GM12878 (cell line): ENCODE measurements around the gene SSBP3. TPM values are rescaled to one million over a fixed set of nuclear protein-coding genes. Genes with fewer than 3 reads are reported as not detected.

ENCODE experiments used
- ATAC-seq: fragments of 200-7000 bp; cut with Tn5 transposase; 3 replicates; pipeline ENCODE4 v1.9.1; 2020; ENCODE audit warnings: mild to moderate bottlenecking, moderate library complexity
- BruUV-seq: library from RNA; stranded (reverse); fragments of 400-500 nt; replicated peaks from 2 replicates; lab custom pipeline; 2021; lab: Mats Ljungman, UMichigan
- CTCF ChIA-PET: fragments of 300-600 bp; sonication (Branson Sonifier 250); formaldehyde crosslinking; extraction: SDS; loops from one replicate; lab custom pipeline; 2021; ENCODE audit warnings: inconsistent platforms; lab: Yijun Ruan, JAX
- POLR2A ChIA-PET: fragments of 350-600 bp; formaldehyde crosslinking; extraction: SDS; loops from one replicate; lab custom pipeline; 2021; ENCODE audit warnings: inconsistent platforms; lab: Charles Lee
- RAD21 ChIA-PET: fragments of 300-600 bp; sonication (Branson Sonifier 250); formaldehyde crosslinking; loops from one replicate; lab custom pipeline; 2023; ENCODE audit warnings: antibody characterized with exemption; ENCODE audit not compliant: unreplicated experiment; lab: Charles Lee
- SMC1A ChIA-PET: fragments of 300-600 bp; sonication (Branson Sonifier 250); formaldehyde crosslinking; loops from one replicate; lab custom pipeline; 2023; ENCODE audit not compliant: unreplicated experiment, uncharacterized antibody; lab: Charles Lee
- DNase-seq: peaks from one replicate; pipeline ENCODE4 v3.0.0-alpha.2; 2011; ENCODE audit warnings: low read depth, low spot score
- FAIRE-seq: peaks from 3 replicates; lab custom pipeline; 2011; peaks lifted over from hg19 to GRCh38; lab: Jason Lieb, UNC
- H2AFZ ChIP-seq: 2 replicates; pipeline ENCODE4 v1.6.0; 2011; ENCODE audit warnings: low read depth, low read length, control low read depth; ENCODE audit not compliant: control insufficient read depth
- H3K27ac ChIP-seq: 2 replicates; pipeline ENCODE4 v1.5.1; 2011; ENCODE audit warnings: control low read depth; ENCODE audit not compliant: control insufficient read depth, insufficient read depth
- H3K27me3 ChIP-seq, 2 experiments: replicated peaks in 1 of 2; 2 replicates each; pipeline versions ENCODE4 v1.6.0 to v1.6.1; 2011; ENCODE audit warnings: low read length in 1 of 2; ENCODE audit not compliant: control insufficient read depth in 2 of 2, insufficient read depth in 2 of 2
- H3K36me3 ChIP-seq, 2 experiments: 2 replicates each; pipeline ENCODE4 v1.5.1; 2011; ENCODE audit warnings: low read length in 1 of 2; ENCODE audit not compliant: control insufficient read depth in 2 of 2, insufficient read depth in 2 of 2
- H3K4me1 ChIP-seq: 2 replicates; pipeline ENCODE4 v1.6.1; 2011; ENCODE audit warnings: mild to moderate bottlenecking, low read length, moderate library complexity, mixed read lengths; ENCODE audit not compliant: control insufficient read depth, insufficient read depth
- H3K4me2 ChIP-seq: 2 replicates; pipeline ENCODE4 v1.6.0; 2011; ENCODE audit warnings: control low read depth; ENCODE audit not compliant: control insufficient read depth, insufficient read depth
- H3K4me3 ChIP-seq: fragments of 200-600 bp; sonication (generic); 2 replicates; pipeline ENCODE4 v1.5.1; 2016
- H3K79me2 ChIP-seq: 2 replicates; pipeline ENCODE4 v1.6.0; 2011; ENCODE audit warnings: low read length; ENCODE audit not compliant: control insufficient read depth, insufficient read depth
- H3K9ac ChIP-seq: 2 replicates; pipeline ENCODE4 v1.8.0; 2011; ENCODE audit warnings: low read length, control low read depth, mixed read lengths; ENCODE audit not compliant: control insufficient read depth, insufficient read depth
- H3K9me3 ChIP-seq: replicated peaks from 3 replicates; pipeline ENCODE4 v1.5.1; 2011; ENCODE audit warnings: mild to moderate bottlenecking, low read length; ENCODE audit not compliant: control insufficient read depth, insufficient read depth
- H4K20me1 ChIP-seq: 2 replicates; pipeline ENCODE4 v1.6.0; 2011; ENCODE audit not compliant: control insufficient read depth, insufficient read depth
- BCL3 ChIP-seq: IDR thresholded peaks from 2 replicates; pipeline ENCODE4 v1.6.1; 2011; ENCODE audit warnings: borderline replicate concordance, low read depth, mild to moderate bottlenecking, moderate library complexity, low read length; ENCODE audit not compliant: insufficient read depth, poor library complexity, severe bottlenecking
- BCLAF1 ChIP-seq: fragments of 450-650 bp; IDR thresholded peaks from 2 replicates; pipeline ENCODE4 v1.6.1; 2017; ENCODE audit warnings: antibody characterized with exemption, mild to moderate bottlenecking, moderate library complexity
- BHLHE40 ChIP-seq, 2 experiments: fragments of 450-650 bp in 1 of 2; IDR thresholded peaks; 2 replicates each; pipeline ENCODE4 v1.6.1; 2011 to 2017; ENCODE audit warnings: low read depth in 2 of 2, borderline replicate concordance in 1 of 2, improper control_type of control experiment in 1 of 2, low read length in 1 of 2, mild to moderate bottlenecking in 1 of 2
- CHD1 ChIP-seq: IDR thresholded peaks from 2 replicates; pipeline ENCODE4 v1.6.1; 2012; ENCODE audit warnings: low read depth, low read length, improper control_type of control experiment
- EGR1 ChIP-seq, 2 experiments: IDR thresholded peaks; 1 replicate in 1 of 2; 2 replicates in 1 of 2; pipeline ENCODE4 v1.6.1; 2011 to 2012; ENCODE audit warnings: low read depth in 2 of 2, low read length in 2 of 2, borderline replicate concordance in 1 of 2, mild to moderate bottlenecking in 1 of 2, moderate library complexity in 1 of 2
- HDAC6 ChIP-seq: fragments of 200-600 bp; sonication (generic); IDR thresholded peaks from one replicate; pipeline ENCODE4 v1.8.0; 2017; ENCODE audit warnings: antibody characterized with exemption; ENCODE audit not compliant: unreplicated experiment
- JUND ChIP-seq: IDR thresholded peaks from 2 replicates; pipeline ENCODE4 v1.6.1; 2012; ENCODE audit warnings: low read depth, mild to moderate bottlenecking, low read length, improper control_type of control experiment, moderate library complexity
- PKNOX1 ChIP-seq: fragments of 450-650 bp; IDR thresholded peaks from 2 replicates; pipeline ENCODE4 v1.6.1; 2016; ENCODE audit warnings: mild to moderate bottlenecking
- SIN3A ChIP-seq: IDR thresholded peaks from 2 replicates; pipeline ENCODE4 v1.6.1; 2012; ENCODE audit warnings: low read depth, low read length, improper control_type of control experiment
- SIX5 ChIP-seq: IDR thresholded peaks from 2 replicates; pipeline ENCODE4 v1.6.1; 2011; ENCODE audit warnings: mild to moderate bottlenecking, low read depth, low read length, moderate library complexity; ENCODE audit not compliant: severe bottlenecking
- SMC3 ChIP-seq: IDR thresholded peaks from 2 replicates; pipeline ENCODE4 v1.6.1; 2011; ENCODE audit warnings: low read length, improper control_type of control experiment, borderline replicate concordance
- SUPT20H ChIP-seq: IDR thresholded peaks from 2 replicates; pipeline ENCODE4 v1.6.1; 2011; ENCODE audit warnings: low read depth, mild to moderate bottlenecking, low read length, moderate library complexity, borderline replicate concordance; ENCODE audit not compliant: control insufficient read depth
- TBL1XR1 ChIP-seq: IDR thresholded peaks from 2 replicates; pipeline ENCODE4 v1.6.1; 2012; ENCODE audit warnings: low read depth, low read length, improper control_type of control experiment
- USF2 ChIP-seq: IDR thresholded peaks from 2 replicates; pipeline ENCODE4 v1.6.1; 2011; ENCODE audit warnings: low read depth, low read length, improper control_type of control experiment, borderline replicate concordance
- ZNF217 ChIP-seq: fragments of 450-650 bp; IDR thresholded peaks from 2 replicates; pipeline ENCODE4 v1.6.1; 2017; ENCODE audit warnings: antibody characterized with exemption, mild to moderate bottlenecking
- WGBS: methylation state at CpG from one replicate; pipeline ENCODE4 v1.1.6; 2016; ENCODE audit warnings: low lambda C conversion rate; ENCODE audit not compliant: insufficient replicate concordance, insufficient coverage; ENCODE audit errors: missing lambda C conversion rate; 5-methylcytosine and 5-hydroxymethylcytosine counted together
- in situ Hi-C: fragments of 300-500 bp; cut with MboI; formaldehyde crosslinking; loops from 9 replicates; pipeline ENCODE4 v1.14.3; 2018; ENCODE audit warnings: mixed read lengths
- intact Hi-C: fragments of 100-400 bp; cut with micrococcal nuclease; formaldehyde crosslinking; loops from one replicate; pipeline ENCODE4 v1.14.2; 2022; ENCODE audit not compliant: unreplicated experiment
- polyA plus RNA-seq, 11 experiments: library from polyadenylated mRNA; depleted of rRNA in 4 of 11; unstranded in 6 of 11; stranded (reverse) in 5 of 11; fragments of >200 nt; fragmentation: Nextera tagmentation in 4 of 11; fragmentation: Illumina TruSeq in 1 of 11; extraction: Ambion mirVana in 4 of 11; extraction: Trizol in 1 of 11; gene quantifications; 1 replicate in 1 of 11; 2 replicates in 10 of 11; pipeline versions ENCODE4 v1.2.1 to v1.2.3, GENCODE V29; 2011 to 2016; ENCODE audit warnings: inconsistent platforms in 2 of 11, missing spikeins in 2 of 11, low read depth in 1 of 11
- total RNA-seq, 4 experiments: library from RNA; depleted of rRNA in 3 of 4; stranded (reverse); fragments of >200 nt in 3 of 4; fragmentation: Illumina TruSeq in 1 of 4; extraction: Trizol in 1 of 4; gene quantifications; 2 replicates each; pipeline versions ENCODE4 v1.2.1 to v1.2.3, GENCODE V29; 2013 to 2021

Gene SSBP3
- total and polyA plus RNA-seq, 10 of the 15 experiments (the other 5 are each of a cell fraction or from before 2014, with no cell fraction given), result 4.1 to 51.7 (median 17.1) TPM

GRCh38 chr1:54178296-54179070 lies 227.7 kb downstream of the SSBP3 start:
- Histone ChIP-seq H4K20me1 (no peaks in the 10 kb centered on the region), H3K4me2 (no peak overlapping the region), H2AFZ (no peak overlapping the region), H3K9ac (no peak overlapping the region), H3K36me3 (no peaks in the 10 kb centered on the region), H3K27me3 (no peaks in the 10 kb centered on the region), H3K27ac (no peak overlapping the region), H3K4me1 (no peaks in the 10 kb centered on the region), H3K79me2 (no peaks in the 10 kb centered on the region), H3K4me3 (no peak overlapping the region), H3K9me3 (no peaks in the 10 kb centered on the region)
- ChIA-PET CTCF (no interaction called here), SMC1A (no interaction called here), POLR2A (no interaction called here), RAD21 (interaction anchor here (0.6 kb wide), 1 partner anchor 123 kb away, joined by 3 read pairs; no protein-coding TSS in a partner anchor)
- BruUV-seq, result no TSS peak
- TF ChIP-seq BCLAF1 (no peak), BCL3 (no peak), EGR1 (IDR thresholded peaks at IDR 0.05; ENCODE audit: borderline replicate concordance in 1 of 2, low read depth in 2 of 2, low read length in 2 of 2) (no peak), SMC3 (no peak), USF2 (no peak), SIX5 (no peak), TBL1XR1 (no peak), HDAC6 (no peak), SIN3A (no peak), BHLHE40 (IDR thresholded peaks at IDR 0.05; ENCODE audit: borderline replicate concordance in 1 of 2, low read depth in 2 of 2, low read length in 1 of 2) (no peak), JUND (no peak), ZNF217 (no peak), CHD1 (no peak), PKNOX1 (no peak), SUPT20H (no peak)
- in situ Hi-C loops (no loop called here), intact Hi-C loops (no loop called here)
- FAIRE-seq (no peak), DNase-seq (no peak), ATAC-seq (no peak)
- 61% methylated on average over 9 of the region's 9 CpGs for WGBS
